NCI-H1105 treated with DMSO at 0.1 percent for 48 hours (cell line): Measurements from ENCODE around the gene ZBTB25.
A peak's percentile ranks its signal among the peaks of the same experiment; 100 is the strongest.

ENCODE experiments used
- DNase-seq: peaks from one replicate; lab custom pipeline; 2025; lab: John Stamatoyannopoulos, UW

ZBTB25 gene

DNA sequence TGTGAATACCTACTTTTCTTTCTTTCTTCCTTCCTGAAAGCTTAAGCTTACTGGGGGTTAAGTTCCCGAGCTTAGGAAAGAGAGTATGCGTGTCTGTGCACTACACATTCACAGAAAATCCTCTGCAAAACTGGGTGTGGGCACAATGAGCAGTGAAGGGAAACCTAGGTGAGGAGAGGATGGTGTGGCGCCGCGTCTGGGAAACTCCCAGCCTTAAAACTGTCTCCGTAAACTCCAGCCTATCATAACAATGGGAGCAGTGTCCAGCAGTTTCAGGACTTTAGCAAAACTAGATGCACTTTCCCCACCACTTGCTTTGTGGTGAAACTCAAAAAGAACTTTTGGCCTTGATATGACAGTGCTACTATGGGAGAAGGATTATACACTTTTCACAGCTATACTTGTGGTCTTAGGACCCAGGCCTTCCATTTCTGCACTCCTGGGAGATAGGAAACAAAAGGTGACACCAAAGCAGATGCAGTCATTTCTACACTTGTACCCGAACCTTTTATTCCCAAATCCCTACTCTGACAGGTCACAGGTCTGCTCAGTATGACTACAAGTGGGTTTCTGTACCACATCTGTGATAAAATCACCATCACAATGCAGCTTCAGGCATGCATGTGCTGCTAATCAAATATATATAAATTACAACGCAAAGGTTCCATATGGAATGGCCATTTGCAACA is 27.9 kb downstream of the ZBTB25 start:
- no peak for DNase-seq

DNA sequence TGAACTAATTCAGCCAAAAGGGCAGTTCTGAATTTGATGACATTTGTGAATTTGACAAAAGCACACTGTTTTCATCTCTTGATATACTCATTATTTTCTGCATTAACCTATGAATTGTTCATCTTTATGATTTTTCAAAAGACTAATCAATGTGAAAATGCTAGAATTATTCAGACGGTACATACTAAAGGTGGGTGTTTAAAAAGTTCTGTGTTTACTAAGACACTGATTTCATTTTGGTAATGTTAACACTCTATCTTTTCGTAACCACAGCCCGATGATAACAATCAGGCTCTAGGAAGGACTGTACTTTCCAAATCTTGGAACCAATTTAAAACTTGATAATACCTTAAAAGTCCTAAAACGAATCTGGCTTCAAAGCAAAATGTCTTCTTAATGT is 28.9 kb downstream of the ZBTB25 start:
- DNase-seq, result no peak

DNA sequence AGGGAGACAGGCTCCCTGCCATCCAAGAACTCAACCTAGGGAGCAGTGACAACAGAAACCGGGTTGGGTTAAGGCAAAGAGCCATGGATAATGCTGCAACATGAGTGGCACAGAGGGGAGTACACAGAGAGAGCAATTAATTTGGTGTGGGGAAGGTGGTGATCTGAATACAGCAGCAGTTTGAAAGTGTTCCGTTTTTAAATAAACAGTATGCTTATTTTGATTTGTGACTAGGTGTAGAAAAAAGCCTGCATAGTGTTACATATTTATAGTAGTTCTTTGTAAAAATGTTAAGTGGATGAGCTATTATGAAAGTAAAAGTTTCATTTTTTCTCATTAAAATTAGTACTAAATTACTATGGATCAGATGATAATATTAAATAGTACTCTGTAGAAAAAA is 29.6 kb downstream of the ZBTB25 start:
- DNase-seq, result no peak

DNA sequence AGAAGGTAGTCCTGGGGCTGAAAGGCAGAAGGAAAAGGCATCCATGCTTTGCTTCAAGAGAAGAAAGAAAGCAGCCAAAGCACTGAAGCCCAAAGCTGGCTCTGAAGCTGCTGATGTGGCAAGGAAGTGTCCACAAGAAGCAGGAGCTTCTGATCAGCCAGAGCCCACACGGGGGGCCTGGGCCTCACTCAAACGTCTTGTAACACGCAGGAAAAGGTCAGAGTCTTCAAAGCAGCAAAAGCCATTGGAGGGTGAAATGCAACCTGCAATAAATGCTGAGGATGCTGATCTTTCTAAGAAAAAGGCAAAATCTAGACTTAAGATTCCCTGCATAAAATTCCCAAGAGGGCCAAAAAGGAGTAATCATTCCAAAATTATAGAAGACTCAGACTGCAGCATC is 35.2 kb downstream of the ZBTB25 start:
- no peak for DNase-seq

DNA sequence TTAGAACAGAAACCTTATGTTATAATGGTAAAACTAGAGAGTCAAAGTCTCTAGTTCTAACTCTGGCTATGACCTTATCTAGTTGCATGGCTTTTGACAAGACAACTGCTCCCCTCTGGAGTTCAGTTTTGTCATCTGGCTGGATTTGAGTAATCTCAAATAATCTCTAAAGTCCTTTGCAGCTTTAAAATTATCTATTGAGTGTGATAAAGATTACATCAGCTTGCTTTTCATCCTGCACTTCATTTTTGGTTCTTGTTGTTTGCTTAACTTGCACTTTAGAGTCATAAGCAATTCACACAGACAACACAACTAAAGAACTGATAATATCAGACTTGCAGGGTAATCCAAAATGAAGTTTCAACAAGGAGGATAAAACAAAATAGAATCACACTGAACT is 36.1 kb downstream of the ZBTB25 start:
- no peak for DNase-seq

DNA sequence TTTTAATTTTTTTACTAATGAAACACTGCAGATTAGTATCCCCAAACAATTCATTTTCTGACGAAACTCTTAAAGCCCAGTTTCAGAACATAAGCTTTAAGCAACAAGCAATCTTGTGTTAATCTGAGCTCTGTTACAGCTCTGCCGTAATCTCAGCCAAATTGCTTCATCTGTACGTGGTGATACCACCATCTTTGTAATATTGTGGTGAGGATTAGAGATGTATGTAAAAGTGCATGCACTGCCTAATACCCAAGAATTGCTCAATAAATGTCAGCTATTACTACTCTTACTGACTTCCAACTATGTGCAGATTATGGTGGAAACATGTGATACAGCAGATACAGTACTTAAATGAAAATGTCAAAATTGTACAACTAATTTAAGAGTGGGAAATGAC is 36.5 kb downstream of the ZBTB25 start:
- DNase-seq, result no peak

DNA sequence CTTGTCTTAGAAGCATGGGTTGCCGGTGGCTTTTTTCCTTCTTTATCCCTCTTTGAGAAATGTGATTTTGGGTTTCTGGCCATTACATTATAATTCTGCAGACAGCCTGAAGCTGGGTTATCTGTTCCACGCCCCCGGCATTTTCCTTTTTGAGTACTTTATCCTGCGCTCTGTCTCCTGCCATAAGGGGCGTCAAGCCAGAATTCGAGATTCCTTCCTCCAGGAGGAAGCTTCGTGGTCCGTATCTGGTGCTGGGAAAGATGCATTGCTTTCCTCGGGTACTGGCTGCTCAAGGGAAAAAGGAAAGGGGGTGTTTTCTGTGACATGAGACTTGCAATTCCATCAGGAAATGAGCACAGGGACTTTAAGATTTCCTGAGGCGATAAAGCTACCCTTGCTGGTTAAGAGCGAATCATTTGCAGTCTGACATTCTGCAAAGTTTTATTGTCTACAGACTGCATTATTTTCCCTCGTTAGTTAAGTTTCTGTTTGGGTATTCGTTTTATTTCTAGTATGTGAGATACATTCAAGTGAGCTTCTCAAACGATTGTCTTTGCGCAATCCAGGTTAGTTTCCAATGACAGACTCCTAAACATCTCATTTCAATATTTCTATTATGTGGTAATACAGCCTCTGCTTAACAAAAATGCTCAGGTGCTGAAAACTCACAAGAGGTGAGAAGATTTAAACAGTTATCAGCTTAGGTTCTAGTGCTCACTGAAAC is 37.6 kb downstream of the ZBTB25 start:
- DNase-seq, result peak; percentile 58

DNA sequence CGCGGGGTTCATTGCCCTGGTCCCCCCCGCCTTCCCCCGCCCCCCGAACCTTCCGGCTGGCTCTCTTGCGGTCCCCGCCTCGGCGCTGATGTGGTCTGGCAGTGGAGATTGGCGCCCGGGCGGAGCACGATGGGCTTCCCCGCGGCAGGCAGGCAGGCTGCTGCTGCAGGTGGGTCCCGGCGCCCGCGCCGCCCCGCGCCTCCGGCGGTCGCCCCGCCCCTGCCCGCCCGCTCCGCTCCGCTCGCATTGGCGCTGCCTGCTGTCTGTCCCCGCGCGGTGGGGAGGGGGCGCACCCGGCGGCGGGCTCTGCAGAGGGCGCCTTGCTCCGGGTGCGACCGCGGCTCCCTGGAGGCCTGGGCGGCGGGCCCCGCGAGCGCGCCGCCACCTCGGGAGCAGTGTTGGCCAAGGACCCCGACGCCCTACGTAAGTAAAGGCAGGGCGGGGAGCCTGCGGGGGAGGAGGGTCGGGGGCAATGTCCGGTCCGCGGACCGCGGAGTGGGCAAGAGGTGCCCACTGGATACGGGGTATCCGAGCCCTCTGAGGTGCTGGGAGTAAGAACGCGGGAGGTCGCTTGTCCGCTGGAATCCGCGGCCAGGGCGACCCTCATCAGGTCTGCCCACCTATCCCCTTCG is 38.3 kb downstream of the ZBTB25 start, which contains the start of gene AKAP5:
Gene AKAP5 (plus strand): TSS at position 309 of the 632 bp plus-strand sequence. CDS start 2,896 bp downstream, outside the sequence.
- peak; percentile 87 for DNase-seq

DNA sequence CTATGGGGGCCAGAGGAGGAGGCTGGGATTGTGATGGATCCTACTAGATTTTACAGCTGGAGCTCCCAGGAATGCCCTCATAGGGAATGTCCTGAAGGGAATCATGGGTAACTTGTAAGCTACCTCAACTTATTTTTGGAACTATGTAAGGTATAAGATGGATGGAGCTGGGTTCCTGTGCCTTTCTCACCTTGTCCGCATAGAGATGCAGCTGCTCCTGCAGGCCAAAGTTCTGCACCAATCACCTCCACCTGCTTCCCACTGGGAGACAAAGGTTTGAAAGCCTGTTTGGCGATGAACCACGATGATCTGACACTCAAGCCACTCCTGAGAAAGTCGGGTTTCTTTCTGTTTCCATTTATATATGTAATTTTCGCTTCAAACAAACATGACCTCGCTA is 39.0 kb downstream of the ZBTB25 start:
- DNase-seq, result peak; percentile 75

DNA sequence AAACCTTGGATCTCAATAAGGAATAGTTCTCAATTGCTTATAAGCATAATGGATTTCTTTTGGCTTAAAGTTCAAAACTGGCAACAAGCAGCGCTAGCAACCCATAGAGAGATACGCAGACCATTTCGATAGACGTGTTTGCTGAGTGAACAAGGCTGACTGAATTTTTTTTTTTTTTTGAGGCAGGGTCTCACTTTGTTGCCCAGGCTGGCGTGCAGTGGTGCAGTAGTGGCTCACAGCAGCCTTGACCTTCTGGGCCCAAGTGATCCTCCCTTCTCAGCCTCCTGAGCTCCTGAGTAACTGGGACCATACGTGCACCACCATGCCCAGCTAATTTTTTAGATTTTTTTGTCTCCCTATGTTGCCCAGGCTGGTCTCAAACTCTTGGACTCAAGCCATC is 39.8 kb downstream of the ZBTB25 start:
- DNase-seq, result no peak

DNA sequence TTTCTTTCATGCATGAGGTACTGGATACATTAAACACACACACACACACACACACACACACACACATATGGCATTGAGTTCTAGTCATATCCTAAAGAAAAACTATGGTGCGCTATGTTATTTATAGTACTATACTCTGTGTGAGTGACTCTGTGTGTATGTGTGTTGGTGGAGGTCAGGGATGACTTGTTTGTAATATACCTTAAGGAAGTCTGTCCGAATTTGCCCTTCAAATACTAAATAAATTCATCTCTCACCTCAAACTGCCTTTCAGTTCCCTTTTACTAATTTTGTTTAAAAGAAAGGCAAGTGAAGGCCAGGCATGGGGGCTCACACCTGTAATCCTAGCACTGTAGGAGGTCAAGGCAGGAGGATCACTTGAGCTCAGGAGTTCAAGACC is 40.4 kb downstream of the ZBTB25 start:
- DNase-seq, result no peak

DNA sequence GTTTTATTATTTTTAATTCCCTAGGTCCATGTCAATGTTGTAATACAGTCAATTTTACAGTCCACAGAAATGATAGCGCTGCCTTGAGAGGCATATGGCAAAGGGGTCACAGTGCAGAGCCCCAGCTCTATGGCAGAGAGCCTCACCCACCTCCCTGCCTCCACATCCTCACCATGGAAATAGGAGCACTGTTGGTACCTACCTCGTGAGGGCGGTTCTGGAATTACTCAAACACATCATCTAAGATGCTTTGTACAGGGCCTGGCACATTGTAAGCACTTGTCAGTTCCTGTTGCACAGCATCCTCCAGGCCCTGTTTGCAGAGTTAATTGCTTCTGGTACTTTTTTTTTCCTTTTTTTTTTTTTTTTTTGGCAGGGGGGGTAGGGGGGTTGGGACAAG is 42.4 kb downstream of the ZBTB25 start:
- no peak for DNase-seq

DNA sequence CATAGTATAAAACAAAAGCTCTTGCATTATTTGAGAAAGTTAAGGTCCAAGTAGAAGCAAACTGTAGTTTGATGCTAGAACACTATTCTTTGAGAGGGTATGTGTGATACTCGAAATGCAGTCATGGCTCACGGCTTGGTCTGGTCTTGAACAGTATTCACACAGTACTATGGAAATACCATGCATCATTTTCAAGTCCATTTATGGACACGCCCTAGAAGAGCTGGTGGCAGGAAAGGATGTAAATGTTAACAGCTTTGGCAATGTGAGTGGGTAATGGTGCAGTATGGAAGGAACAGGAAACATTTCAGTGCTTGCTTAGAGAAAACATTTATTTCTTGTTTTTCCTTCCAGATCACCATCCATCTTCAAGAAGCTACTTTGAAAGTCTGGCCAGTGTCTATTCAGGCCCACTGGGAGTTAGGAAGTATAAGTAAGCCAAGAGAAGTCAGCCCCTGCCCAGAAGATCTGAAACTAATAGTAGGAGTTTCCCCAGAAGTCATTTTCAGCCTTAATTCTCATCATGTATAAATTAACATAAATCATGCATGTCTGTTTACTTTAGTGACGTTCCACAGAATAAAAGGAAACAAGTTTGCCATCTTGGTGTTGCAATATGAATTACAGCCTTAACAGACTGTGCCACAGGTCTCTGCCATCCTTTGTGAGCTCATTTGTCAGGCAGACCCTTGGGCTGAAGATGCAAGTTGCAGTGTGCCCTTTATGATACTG is 44.1 kb downstream of the ZBTB25 start:
- DNase-seq, result no peak

DNA sequence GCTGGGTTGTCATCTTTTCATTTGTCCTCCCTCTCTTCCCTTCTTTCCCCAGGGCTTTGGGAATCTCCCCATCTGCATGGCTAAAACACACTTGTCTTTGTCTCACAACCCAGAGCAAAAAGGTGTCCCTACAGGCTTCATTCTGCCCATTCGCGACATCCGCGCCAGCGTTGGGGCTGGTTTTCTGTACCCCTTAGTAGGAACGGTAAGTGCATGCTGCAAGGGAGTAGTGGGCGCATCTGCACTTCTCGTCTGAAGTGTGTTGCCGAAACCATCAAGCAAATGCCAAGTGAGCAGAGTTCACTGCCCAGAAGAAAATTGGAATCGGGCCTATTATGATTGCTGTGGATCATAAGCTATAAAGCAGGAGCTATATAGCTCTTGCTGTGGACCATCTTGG is 49.0 kb downstream of the ZBTB25 start:
- DNase-seq, result no peak

DNA sequence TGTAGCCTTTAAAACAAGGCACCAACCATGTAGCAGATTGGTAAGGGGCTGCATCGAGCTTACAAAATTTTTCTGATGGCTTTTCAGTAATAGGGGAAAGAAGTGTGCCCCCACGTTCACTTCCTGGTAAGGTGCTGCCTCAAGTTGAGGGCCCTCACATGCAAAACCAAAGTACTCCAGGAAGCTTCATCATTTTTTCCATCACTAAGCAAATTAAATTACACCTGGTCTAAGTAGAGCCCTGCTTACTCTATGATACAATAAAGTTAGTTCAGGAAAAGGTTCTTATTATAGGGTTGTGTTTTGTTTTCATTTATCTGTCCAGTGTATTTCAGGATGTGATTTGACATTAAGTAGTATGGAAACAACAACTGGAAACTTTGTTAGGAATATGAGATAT is 53.4 kb downstream of the ZBTB25 start:
- no peak for DNase-seq

DNA sequence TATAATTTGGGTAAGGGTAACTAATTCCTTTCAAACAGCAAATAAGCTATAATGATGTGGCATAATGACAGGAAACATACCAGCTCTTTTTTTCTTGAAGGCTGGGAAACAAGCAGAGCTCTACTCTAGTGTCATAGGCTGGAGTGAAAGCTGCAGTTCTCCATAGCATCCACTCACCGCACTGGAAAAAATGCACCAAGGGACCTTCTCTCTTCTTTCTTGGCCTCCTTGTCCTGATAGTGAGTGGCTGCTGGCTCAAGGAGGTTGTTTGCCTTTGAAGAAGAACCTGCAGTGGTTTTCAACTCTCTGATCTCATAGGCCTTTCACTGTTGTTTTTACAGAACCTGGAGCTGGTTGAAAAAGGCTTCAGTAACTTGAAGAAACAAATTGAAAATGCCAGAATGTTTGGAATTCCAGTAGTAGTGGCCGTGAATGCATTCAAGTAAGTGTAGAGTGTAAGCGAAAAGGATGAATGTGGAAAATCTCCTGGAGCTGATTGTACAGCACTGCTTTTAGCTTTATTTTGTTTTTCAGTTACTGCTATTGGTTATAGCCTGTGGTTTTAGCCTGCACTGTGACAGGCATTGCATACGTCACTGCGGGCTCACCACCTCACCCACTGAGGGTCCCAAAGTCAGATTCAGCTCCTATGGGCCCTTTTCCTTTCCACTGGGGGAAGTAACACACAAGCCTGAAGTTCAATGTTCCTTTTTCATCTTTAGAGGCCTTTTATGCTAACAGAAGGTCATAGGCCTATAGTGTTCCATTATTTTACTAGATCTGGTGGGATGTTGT is 55.6 kb downstream of the ZBTB25 start:
- no peak for DNase-seq

DNA sequence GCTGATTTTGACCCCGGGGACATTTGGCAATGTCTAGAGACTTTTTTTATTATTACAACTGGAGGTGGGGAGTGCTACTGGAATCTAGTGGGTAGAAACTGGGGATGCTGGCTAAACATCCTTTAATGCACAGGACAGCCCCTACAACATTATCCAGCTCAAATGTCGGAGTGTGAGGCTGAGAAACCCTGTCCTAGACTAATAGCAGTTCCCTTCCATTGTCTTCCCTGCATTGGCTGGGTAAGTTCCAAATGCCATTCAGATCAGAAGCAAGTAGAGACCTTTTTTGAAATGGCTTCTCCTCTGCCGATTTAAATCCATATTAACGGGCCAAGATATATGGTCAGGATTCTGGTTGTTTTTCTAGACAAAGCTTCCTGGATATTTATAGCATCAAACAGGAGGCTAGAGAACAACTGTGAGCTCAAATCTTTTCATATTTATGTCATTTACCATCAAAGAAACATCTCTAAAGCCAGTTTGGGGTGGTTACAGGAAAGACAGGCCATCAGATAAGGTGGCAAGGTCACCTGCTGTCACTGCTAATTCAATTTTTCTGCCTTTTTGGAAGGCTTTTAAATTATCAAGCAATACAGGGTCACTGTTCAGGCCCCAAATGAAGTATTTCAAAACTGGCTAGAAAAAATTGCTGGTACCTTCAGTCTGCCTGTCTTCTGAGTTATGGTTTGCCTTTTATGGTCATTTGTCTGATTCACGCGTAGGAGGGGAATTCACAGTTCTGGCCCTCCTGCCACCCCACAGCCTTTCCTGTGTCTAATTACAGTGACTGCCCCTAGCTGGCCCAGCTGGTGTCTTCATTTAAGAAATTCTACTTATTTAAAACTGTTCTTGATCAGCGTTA is 58.4 kb downstream of the ZBTB25 start:
- no peak for DNase-seq

DNA sequence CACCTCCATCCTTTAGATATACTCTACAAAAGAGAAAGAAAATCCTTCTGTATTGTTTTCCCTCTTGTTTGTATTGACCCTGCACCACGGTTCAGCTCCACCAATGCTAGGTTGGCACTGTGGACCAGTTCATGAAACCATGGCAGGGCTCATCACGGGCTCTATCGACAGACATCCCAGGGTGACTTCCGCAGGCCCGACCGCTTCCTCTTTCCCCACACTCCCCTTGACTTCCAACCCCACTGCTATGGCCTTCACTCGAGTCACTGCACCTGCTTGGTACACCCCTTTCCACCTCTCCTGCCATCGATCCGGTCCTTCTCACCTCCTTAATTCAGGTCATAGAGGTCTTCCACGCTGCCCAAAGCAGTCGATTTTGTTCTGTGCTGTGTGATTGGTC is 59.5 kb downstream of the ZBTB25 start:
- no peak for DNase-seq

DNA sequence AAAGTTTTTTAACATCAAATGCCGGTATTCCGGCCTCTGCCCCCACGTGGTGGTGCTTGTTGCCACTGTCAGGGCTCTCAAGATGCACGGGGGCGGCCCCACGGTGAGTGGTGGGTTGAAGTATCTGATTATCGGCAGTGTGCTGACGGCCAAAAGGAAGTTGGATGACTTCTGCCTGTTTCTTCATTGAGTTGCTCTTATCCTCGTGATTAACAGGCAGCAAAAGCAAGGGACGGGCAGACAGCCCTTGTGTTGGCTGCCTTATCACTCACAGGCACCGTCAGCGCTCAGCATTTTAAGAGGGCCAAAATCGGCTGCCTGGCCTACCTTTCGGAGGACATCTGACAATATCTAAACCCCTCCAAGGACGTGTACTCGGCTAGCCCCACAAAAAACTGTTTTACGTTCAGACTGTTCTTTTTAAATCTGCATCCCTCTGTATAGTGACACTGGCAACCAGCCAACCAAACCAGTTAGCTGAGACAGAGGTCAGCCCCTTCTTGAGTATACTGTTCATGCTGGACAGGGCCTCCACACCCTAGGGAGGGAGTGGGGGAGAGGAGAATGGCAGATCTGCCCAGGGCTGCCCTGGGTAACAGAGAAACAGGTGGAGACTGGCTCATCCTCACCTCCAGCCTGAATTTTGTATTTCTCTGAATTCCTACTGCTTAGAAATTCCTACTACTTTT is 61.2 kb downstream of the ZBTB25 start:
- DNase-seq, result no peak

DNA sequence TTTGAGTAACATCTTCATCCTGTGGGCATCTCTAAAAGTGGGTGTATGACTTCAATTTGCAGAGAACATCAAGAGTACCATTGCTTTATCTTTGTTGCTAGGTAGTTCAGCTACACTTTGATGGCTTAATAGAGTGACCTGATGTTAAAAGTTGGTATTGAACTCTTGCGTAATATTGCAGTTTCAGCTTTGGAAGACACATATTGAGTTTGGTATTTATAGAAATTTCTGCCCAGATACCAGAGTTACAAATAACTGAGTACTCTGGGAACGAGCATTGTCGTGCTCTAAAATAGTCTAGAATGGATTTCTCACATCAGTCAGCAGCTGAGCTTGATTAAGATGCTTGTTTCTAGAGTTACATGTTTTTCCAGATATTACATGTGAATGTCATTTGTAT is 63.1 kb downstream of the ZBTB25 start:
- no peak for DNase-seq
